Activated CD8-positive, alpha-beta T cell treated with anti-CD3 and anti-CD28 coated beads for 36 hours (primary cell): ENCODE measurements around the gene RAB43. TPM values are rescaled to one million over a fixed set of nuclear protein-coding genes. Genes with fewer than 3 reads are reported as not detected.
A peak's percentile ranks its signal among the peaks of the same experiment; 100 is the strongest.
"Not testable (repeated sequence)": the region's sequence is repeated elsewhere in the genome, so short reads cannot be mapped to it uniquely, and the experiment has no call there.

Experiments
- ATAC-seq: fragments of 200-7000 bp; cut with Tn5 transposase; one replicate; pipeline ENCODE4 v1.10.0; 2021; ENCODE audit warnings: mild to moderate bottlenecking, moderate library complexity
- CTCF ChIA-PET: fragments of 350-600 bp; sonication (Branson Sonifier 250); formaldehyde crosslinking; loops from one replicate; lab custom pipeline; 2021; ENCODE audit warnings: antibody characterized with exemption; lab: Charles Lee
- POLR2A ChIA-PET: fragments of 350-600 bp; sonication (Branson Sonifier 250); formaldehyde crosslinking; loops from one replicate; lab custom pipeline; 2021; ENCODE audit warnings: antibody characterized with exemption; lab: Charles Lee
- DNase-seq: peaks from one replicate; pipeline ENCODE4 v3.0.0-alpha.2; 2020
- H3K27ac Mint-ChIP-seq: one replicate; pipeline ENCODE4 v1.8.0; 2021; ENCODE audit warnings: mild to moderate bottlenecking, mixed read lengths
- H3K27me3 Mint-ChIP-seq: one replicate; pipeline ENCODE4 v1.8.0; 2021; ENCODE audit warnings: mixed read lengths
- H3K36me3 Mint-ChIP-seq: one replicate; pipeline ENCODE4 v1.8.0; 2021; ENCODE audit warnings: low read depth, mixed read lengths
- H3K4me1 Mint-ChIP-seq: one replicate; pipeline ENCODE4 v1.8.0; 2021; ENCODE audit warnings: low read depth, mixed read lengths
- H3K4me3 Mint-ChIP-seq: one replicate; pipeline ENCODE4 v1.8.0; 2021; ENCODE audit warnings: mild to moderate bottlenecking, moderate library complexity, mixed read lengths
- H3K9me3 Mint-ChIP-seq: one replicate; pipeline ENCODE4 v1.8.0; 2021; ENCODE audit warnings: mixed read lengths
- intact Hi-C: fragments of 100-400 bp; cut with micrococcal nuclease; formaldehyde crosslinking; loops from one replicate; pipeline ENCODE4 v1.10.0; 2022
- total RNA-seq, 2 experiments: library from RNA; stranded (reverse); gene quantifications; one replicate each; pipeline ENCODE4 v1.2.3, GENCODE V29; 2021
- TF ChIP-seq, protein P1 (sequence below): fragments of 200-600 bp; IDR thresholded peaks from one replicate; pipeline ENCODE4 v1.8.0; 2022; ENCODE audit warnings: antibody characterized with exemption, mild to moderate bottlenecking

Gene RAB43
- total RNA-seq = 10 to 100 TPM; 41.6 to 44.1 TPM

DNA sequence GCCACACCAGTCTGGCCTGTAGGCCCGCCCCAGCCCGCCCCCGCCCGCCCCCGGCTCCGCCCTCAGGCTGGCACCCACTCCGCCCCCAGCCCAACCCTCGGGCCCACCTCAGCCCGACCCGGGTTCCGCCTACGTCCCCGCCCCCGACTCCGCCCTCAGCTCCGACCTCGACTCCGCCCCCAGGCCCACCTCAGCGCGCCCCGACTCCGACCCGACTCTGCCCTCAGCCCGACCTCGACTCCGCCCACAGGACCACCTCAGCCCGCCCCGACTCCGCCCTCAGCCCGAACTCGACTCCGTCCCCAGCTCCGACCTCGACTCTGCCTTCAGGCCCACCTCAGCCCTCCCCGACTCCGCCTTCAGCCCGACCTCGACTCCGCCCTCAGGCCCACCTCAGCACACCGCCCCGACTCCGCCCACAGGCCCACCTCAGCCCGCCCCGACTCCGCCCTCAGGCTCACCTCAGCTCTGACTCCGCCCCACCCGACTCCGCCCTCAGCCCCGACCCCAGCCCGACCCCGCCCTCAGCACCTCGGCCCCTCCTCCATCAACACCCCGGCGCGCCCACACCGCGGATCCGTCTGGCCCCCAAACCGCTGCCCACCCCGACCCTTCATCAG, at the start of gene RAB43:
RAB43 (minus strand) TSS at position 13 of the 620 bp plus-strand sequence. CDS start 315 bp downstream, outside the sequence.
- ATAC-seq (peak; percentile 69), DNase-seq (peak; percentile 93)
- Mint-ChIP-seq H3K27ac (peak within 1 kb of the TSS; percentile 91), H3K36me3 (peaks cover 33% of the 10 kb centered on the region), H3K9me3 (no peaks in the 10 kb centered on the region), H3K4me3 (peak within 1 kb of the TSS; percentile 88), H3K4me1 (peaks cover 33% of the 10 kb centered on the region), H3K27me3 (no peaks in the 10 kb centered on the region)
- POLR2A ChIA-PET = interaction anchor here (0.8 to 8.1 kb wide), 25 partner anchors 10 to 194 kb away, joined by 3 to 163 read pairs (median 5); partner anchors contain the start of genes CNBP and COPG1
- TF ChIP-seq, protein P1, sequence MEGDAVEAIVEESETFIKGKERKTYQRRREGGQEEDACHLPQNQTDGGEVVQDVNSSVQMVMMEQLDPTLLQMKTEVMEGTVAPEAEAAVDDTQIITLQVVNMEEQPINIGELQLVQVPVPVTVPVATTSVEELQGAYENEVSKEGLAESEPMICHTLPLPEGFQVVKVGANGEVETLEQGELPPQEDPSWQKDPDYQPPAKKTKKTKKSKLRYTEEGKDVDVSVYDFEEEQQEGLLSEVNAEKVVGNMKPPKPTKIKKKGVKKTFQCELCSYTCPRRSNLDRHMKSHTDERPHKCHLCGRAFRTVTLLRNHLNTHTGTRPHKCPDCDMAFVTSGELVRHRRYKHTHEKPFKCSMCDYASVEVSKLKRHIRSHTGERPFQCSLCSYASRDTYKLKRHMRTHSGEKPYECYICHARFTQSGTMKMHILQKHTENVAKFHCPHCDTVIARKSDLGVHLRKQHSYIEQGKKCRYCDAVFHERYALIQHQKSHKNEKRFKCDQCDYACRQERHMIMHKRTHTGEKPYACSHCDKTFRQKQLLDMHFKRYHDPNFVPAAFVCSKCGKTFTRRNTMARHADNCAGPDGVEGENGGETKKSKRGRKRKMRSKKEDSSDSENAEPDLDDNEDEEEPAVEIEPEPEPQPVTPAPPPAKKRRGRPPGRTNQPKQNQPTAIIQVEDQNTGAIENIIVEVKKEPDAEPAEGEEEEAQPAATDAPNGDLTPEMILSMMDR = no peak
- CTCF ChIA-PET = interaction anchor here (0.7 to 6.4 kb wide), 8 partner anchors 11 to 152 kb away, joined by 3 to 44 read pairs (median 8); no protein-coding TSS in a partner anchor
- intact Hi-C loops = loop anchor here (5.0 kb wide), 1 partner anchor 60 kb away; the partner anchor contains the start of gene CNBP

GRCh38 chr3:129166579-129167332, 45.2 kb upstream of the RAB43 start:
- TF ChIP-seq, protein P1 = no peak
- ChIA-PET CTCF (interaction anchor here (1.3 to 3.0 kb wide), 3 partner anchors 79 to 196 kb away, joined by 3 to 10 read pairs (median 6); no protein-coding TSS in a partner anchor), POLR2A (interaction anchor here (0.7 to 2.7 kb wide), 4 partner anchors 9 to 45 kb away, joined by 3 to 19 read pairs (median 4); partner anchors contain the start of genes CNBP and RAB43)
- Mint-ChIP-seq H3K27ac (peak overlapping the region; percentile 30), H3K4me1 (peaks cover 26% of the 10 kb centered on the region), H3K4me3 (no peak overlapping the region), H3K36me3 (peaks cover 50% of the 10 kb centered on the region), H3K9me3 (no peaks in the 10 kb centered on the region), H3K27me3 (no peaks in the 10 kb centered on the region)
- DNase-seq = no peak
- intact Hi-C loops = no loop called here
- ATAC-seq = no peak

GRCh38 chr3:129165594-129165993, 44.0 kb upstream of the RAB43 start:
- POLR2A ChIA-PET = interaction anchor here (1.0 to 2.7 kb wide), 2 partner anchors 13 to 17 kb away, joined by 3 to 19 read pairs; partner anchors contain the start of gene CNBP
- H3K27ac Mint-ChIP-seq, ATAC-seq: not testable (repeated sequence)

DNA sequence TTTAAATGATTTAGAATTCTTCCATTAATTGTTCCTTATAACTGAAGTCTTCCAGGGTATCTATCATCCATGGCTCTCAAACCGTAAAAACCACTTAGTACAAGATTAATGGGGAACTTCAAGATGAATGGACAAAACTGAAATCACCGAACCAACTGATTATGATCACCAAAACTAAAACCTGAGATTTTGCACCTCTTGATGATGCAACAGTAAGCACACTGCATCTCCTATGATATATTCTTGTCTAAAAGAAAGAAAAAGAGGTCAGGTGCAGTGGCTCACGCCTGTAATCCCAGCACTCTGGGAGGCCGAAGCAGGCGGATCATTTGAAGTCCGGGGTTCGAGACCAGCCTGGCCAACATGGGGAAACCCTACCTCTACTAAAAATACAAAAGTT, 42.9 kb upstream of the RAB43 start:
- DNase-seq (no peak), ATAC-seq (no peak)
- peak overlapping the region; percentile 55 for H3K27ac Mint-ChIP-seq
- CTCF ChIA-PET = interaction anchor here (0.9 to 3.9 kb wide), 2 partner anchors 79 to 193 kb away, joined by 3 to 31 read pairs; no protein-coding TSS in a partner anchor
- H3K27me3 Mint-ChIP-seq = no peaks in the 10 kb centered on the region
- no peaks in the 10 kb centered on the region for H3K9me3 Mint-ChIP-seq
- intact Hi-C loops = no loop called here
- peaks cover 19% of the 10 kb centered on the region for H3K4me1 Mint-ChIP-seq
- peaks cover 36% of the 10 kb centered on the region for H3K36me3 Mint-ChIP-seq
- TF ChIP-seq, protein P1 = no peak
- H3K4me3 Mint-ChIP-seq = no peak overlapping the region
- POLR2A ChIA-PET = interaction anchor here (2.7 to 3.2 kb wide), 2 partner anchors 12 to 18 kb away, joined by 8 to 19 read pairs; partner anchors contain the start of gene CNBP

More at GRCh38 chr3:129165594-129165993, 44.0 kb upstream of the RAB43 start:
- H3K36me3 Mint-ChIP-seq = peaks cover 41% of the 10 kb centered on the region
- H3K27me3 Mint-ChIP-seq, H3K9me3 Mint-ChIP-seq, intact Hi-C loops, DNase-seq, H3K4me3 Mint-ChIP-seq: not testable (repeated sequence)
- CTCF ChIA-PET = interaction anchor here (1.6 to 3.0 kb wide), 2 partner anchors 112 to 195 kb away, joined by 6 to 10 read pairs; no protein-coding TSS in a partner anchor
- H3K4me1 Mint-ChIP-seq = peaks cover 18% of the 10 kb centered on the region
